BJ (cell line): ENCODE results near the gene PCMTD2. TPM values are rescaled to one million over a fixed set of nuclear protein-coding genes. Genes with fewer than 3 reads are reported as not detected.

Source experiments
- CTCF ChIA-PET: fragments of 350-600 bp; formaldehyde crosslinking; extraction: SDS; loops from one replicate; lab custom pipeline; 2021; ENCODE audit warnings: antibody characterized with exemption, inconsistent platforms; lab: Yijun Ruan, JAX
- POLR2A ChIA-PET: fragments of 300-600 bp; sonication (Branson Sonifier 250); formaldehyde crosslinking; extraction: SDS; loops from one replicate; lab custom pipeline; 2021; ENCODE audit warnings: antibody characterized with exemption; lab: Charles Lee
- DNase-seq: peaks from one replicate; pipeline ENCODE4 v3.0.0-alpha.2; 2011; ENCODE audit warnings: low read depth
- H3K27me3 ChIP-seq: 2 replicates; pipeline ENCODE4 v1.6.0; 2011; ENCODE audit warnings: low read length; ENCODE audit not compliant: control insufficient read depth, insufficient read depth
- H3K36me3 ChIP-seq: 2 replicates; pipeline ENCODE4 v1.5.1; 2011; ENCODE audit warnings: low read length; ENCODE audit not compliant: control insufficient read depth, insufficient read depth
- H3K4me3 ChIP-seq: 2 replicates; pipeline ENCODE4 v1.5.1; 2011; ENCODE audit warnings: low read depth, mild to moderate bottlenecking, control low read depth, low read length
- polyA minus RNA-seq: library from RNA; depleted of rRNA, polyadenylated mRNA; stranded (reverse); fragments of >200 nt; gene quantifications from 2 replicates; pipeline ENCODE4 v1.2.3, GENCODE V29; 2011; rRNA and poly(A)+ RNA removed
- polyA plus RNA-seq: library from polyadenylated mRNA; depleted of rRNA; stranded (reverse); fragments of >200 nt; gene quantifications from 2 replicates; pipeline ENCODE4 v1.2.3, GENCODE V29; 2011; rRNA removed
- TF ChIP-seq, protein P1 (sequence below): IDR thresholded peaks from 2 replicates; pipeline ENCODE4 v1.5.1; 2011; ENCODE audit warnings: low read depth, mild to moderate bottlenecking, control low read depth, inconsistent platforms, low read length, moderate library complexity; ENCODE audit not compliant: insufficient read depth

The PCMTD2 gene
- polyA plus RNA-seq: 34.4 and 36.1 TPM in 2 replicates
- polyA minus RNA-seq: 9.2 and 9.7 TPM in 2 replicates

DNA sequence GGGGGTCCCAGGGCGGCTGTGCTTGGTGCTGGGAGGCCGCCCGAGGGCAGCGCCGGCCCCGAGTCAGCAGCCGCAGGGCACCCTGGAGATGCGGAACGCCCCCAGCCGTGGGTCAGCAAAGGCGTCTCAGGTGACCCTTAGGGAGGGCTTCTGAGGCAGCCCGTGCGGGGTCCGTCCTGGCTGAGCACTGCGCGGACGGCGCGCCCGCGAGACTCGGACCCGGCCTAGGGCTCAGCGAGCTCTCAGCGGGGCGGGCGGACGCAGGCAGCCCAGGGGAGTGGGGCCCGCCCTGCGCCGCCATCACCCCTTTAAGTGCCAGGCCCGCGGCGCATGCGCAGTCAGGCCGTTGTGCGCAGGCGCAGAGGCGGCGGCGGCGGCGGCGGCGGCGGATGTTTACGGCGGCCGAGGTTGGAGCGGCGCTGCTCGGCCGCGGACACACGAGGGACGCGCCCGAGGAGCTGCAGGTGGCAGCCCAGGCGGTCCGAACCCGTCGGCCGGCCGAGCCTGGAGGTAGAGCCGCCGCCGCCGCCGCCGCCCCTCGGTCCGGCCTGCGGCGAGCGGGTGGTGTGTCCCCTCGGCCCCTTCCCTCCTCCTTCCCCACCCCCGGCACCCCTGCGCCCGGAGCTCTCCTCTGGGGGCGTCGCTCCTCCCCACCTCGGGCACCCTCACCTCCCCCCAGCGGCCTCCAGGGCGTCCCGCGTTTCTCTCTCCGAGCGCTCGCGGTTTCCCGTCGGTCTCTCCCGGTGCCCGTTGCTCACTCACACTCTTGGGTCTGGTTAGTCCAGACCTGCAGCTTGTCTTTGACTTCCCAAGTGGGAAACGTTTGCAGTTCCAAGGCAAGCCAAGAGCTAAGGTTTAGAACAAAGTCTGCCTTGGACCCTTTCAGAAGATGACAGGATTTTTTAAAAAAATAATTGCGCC is at the start of gene PCMTD2:
TSS of gene PCMTD2 (plus strand) at position 388 of the 921 bp plus-strand sequence. CDS start 4,218 bp downstream, outside the sequence.
- CTCF ChIA-PET: interaction anchor here (0.6 to 0.9 kb wide), 2 partner anchors 136 to 216 kb away, joined by 3 read pairs; no protein-coding TSS in a partner anchor
- peak within 1 kb of the TSS; percentile 85 for H3K4me3 ChIP-seq
- TF ChIP-seq, protein P1, sequence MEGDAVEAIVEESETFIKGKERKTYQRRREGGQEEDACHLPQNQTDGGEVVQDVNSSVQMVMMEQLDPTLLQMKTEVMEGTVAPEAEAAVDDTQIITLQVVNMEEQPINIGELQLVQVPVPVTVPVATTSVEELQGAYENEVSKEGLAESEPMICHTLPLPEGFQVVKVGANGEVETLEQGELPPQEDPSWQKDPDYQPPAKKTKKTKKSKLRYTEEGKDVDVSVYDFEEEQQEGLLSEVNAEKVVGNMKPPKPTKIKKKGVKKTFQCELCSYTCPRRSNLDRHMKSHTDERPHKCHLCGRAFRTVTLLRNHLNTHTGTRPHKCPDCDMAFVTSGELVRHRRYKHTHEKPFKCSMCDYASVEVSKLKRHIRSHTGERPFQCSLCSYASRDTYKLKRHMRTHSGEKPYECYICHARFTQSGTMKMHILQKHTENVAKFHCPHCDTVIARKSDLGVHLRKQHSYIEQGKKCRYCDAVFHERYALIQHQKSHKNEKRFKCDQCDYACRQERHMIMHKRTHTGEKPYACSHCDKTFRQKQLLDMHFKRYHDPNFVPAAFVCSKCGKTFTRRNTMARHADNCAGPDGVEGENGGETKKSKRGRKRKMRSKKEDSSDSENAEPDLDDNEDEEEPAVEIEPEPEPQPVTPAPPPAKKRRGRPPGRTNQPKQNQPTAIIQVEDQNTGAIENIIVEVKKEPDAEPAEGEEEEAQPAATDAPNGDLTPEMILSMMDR: no peak
- POLR2A ChIA-PET: no interaction called here
- H3K36me3 ChIP-seq: no peaks in the 10 kb centered on the region
- H3K27me3 ChIP-seq: no peaks in the 10 kb centered on the region
- no peak for DNase-seq

DNA sequence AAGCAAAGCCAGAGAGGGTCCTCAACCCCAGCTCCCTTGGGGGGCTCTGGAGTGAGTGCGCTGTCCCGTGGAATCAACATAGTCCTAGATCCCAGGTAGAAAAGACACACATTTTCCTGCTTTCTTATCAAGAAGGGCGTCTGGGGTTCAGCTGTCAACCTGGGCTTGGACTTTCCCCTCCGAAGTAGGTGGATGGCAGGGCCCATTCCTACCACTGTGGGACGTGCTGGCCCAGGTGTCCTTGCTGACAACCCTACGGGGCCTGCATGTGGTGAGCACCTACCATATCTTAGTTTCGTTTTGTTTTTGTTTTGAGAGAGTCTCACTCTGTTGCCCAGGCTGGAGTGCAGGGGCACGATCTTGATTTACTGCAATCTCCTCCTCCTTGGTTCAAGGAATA is 48.9 kb upstream of the PCMTD2 start:
- ChIA-PET POLR2A (no interaction called here), CTCF (no interaction called here)
- Histone ChIP-seq H3K27me3 (peaks cover 4% of the 10 kb centered on the region), H3K36me3 (no peaks in the 10 kb centered on the region), H3K4me3 (no peak overlapping the region)
- no peak for DNase-seq
- TF ChIP-seq, protein P1: no peak

DNA sequence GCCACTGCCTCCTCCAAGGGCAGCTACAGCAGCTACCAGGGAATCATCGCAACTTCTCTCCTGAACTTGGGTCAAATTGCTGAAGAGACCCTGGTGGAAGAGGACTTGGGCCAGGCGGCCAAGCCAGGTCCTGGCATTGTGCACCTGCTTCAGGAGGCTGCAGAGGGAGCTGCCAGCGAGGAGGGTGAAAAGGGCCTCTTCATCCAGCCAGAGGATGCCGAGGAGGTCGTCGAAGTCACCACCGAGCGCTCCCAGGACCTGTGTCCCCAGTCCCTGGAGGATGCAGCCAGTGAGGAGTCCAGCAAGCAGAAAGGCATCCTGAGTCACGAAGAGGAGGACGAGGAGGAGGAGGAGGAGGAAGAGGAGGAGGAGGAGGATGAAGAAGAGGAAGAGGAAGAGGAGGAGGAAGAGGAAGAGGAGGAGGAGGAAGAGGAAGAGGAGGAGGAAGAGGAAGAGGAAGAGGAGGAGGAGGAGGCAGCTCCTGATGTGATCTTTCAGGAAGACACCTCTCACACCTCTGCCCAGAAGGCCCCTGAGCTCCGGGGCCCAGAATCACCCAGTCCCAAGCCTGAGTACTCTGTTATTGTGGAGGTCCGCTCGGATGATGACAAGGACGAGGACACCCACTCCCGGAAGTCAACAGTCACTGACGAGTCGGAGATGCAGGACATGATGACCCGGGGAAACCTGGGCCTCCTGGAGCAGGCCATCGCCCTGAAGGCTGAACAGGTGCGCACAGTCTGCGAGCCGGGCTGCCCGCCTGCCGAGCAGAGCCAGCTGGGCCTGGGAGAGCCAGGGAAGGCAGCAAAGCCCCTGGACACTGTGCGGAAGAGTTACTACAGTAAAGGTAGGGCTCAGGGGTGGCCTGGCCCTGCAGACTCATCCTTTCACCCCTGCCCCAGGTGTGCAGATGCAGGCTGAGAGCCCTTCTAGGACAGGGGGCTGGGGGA is 47.6 kb upstream of the PCMTD2 start:
- ChIA-PET POLR2A (no interaction called here), CTCF (no interaction called here)
- no peak for DNase-seq
- TF ChIP-seq, protein P1: no peak
- no peak overlapping the region for H3K4me3 ChIP-seq
- H3K36me3 ChIP-seq: no peaks in the 10 kb centered on the region
- H3K27me3 ChIP-seq: peaks cover 4% of the 10 kb centered on the region

DNA sequence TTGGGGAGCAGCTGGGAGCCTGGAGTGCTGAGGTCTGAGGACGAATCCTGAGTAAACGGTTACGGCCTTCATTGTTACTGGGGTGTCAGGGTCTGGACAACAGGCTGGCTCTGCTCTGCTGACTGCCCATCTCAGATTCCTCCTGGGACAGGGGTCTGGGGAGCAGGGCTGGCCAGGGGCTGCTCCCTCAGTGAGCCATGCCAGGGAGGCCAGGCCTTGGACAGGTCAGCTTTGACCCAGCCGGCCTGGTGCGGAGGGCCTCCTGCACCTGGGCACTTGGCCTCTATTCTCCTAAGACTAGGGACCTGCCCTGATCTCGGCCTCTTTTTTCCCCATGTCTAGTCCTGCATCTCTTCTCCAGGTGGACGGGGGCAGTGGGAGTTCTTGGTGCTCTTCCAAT is 46.4 kb upstream of the PCMTD2 start:
- Histone ChIP-seq H3K27me3 (peaks cover 4% of the 10 kb centered on the region), H3K36me3 (no peaks in the 10 kb centered on the region), H3K4me3 (no peak overlapping the region)
- ChIA-PET POLR2A (no interaction called here), CTCF (interaction anchor here (1.0 kb wide), 1 partner anchor 10 kb away, joined by 3 read pairs; no protein-coding TSS in a partner anchor)
- DNase-seq: no peak
- TF ChIP-seq, protein P1: no peak
